Muscle layer of duodenum (tissue), 2 donors: ENCODE data around the gene AGXT.

ENCODE experiments used
- H3K27ac ChIP-seq: one replicate; pipeline ENCODE4 v1.7.0; 2013; ENCODE audit warnings: mild to moderate bottlenecking, low read length
- H3K27me3 ChIP-seq: one replicate; pipeline ENCODE4 v1.7.0; 2013; ENCODE audit warnings: low read depth, mild to moderate bottlenecking, control low read depth, low read length
- H3K36me3 ChIP-seq, 2 donors: one replicate each; pipeline ENCODE4 v1.7.0; 2013; ENCODE audit warnings: low read length in 2 of 2, control low read depth in 1 of 2, mild to moderate bottlenecking in 1 of 2; ENCODE audit not compliant: insufficient read depth in 2 of 2, control insufficient read depth in 1 of 2
- H3K4me1 ChIP-seq, 2 donors: one replicate each; pipeline ENCODE4 v1.7.0; 2013; ENCODE audit warnings: low read length in 2 of 2, mild to moderate bottlenecking in 2 of 2, control low read depth in 1 of 2, moderate library complexity in 1 of 2; ENCODE audit not compliant: insufficient read depth in 2 of 2, control insufficient read depth in 1 of 2
- H3K4me3 ChIP-seq, 2 donors: one replicate each; pipeline ENCODE4 v1.7.0; 2013; ENCODE audit warnings: low read length in 2 of 2, low read depth in 1 of 2, mild to moderate bottlenecking in 1 of 2
- H3K9me3 ChIP-seq, 2 donors: one replicate each; pipeline ENCODE4 v1.7.0; 2013; ENCODE audit warnings: low read length in 2 of 2, control low read depth in 1 of 2, mild to moderate bottlenecking in 1 of 2; ENCODE audit not compliant: control insufficient read depth in 1 of 2
- donor health status: healthy.

Gene AGXT

GRCh38 chr2:240884221-240884620 is 15.6 kb downstream of the AGXT start:
- no peaks in the 10 kb centered on the region for H3K9me3 ChIP-seq
- H3K36me3 ChIP-seq: no peaks in the 10 kb centered on the region
- H3K4me3 ChIP-seq: no peak overlapping the region
- H3K4me1 ChIP-seq: no peaks in the 10 kb centered on the region
- no peaks in the 10 kb centered on the region for H3K27me3 ChIP-seq
- H3K27ac ChIP-seq: no peak overlapping the region

- no peaks in the 10 kb centered on the region for H3K9me3 ChIP-seq
- H3K27ac ChIP-seq: no peak overlapping the region
- no peaks in the 10 kb centered on the region for H3K27me3 ChIP-seq
- H3K36me3 ChIP-seq: no peaks in the 10 kb centered on the region
- no peak overlapping the region for H3K4me3 ChIP-seq
- H3K4me1 ChIP-seq: no peaks in the 10 kb centered on the region
Measured at GRCh38 chr2:240884745-240885144, 16.1 kb downstream of the AGXT start.

GRCh38 chr2:240885566-240885965 is 16.9 kb downstream of the AGXT start:
- Histone ChIP-seq H3K4me1 (no peaks in the 10 kb centered on the region), H3K9me3 (no peaks in the 10 kb centered on the region), H3K27ac (no peak overlapping the region), H3K36me3 (no peaks in the 10 kb centered on the region), H3K4me3 (no peak overlapping the region), H3K27me3 (no peaks in the 10 kb centered on the region)

GRCh38 chr2:240886023-240886565 is 17.5 kb downstream of the AGXT start:
- no peaks in the 10 kb centered on the region for H3K4me1 ChIP-seq
- H3K27ac ChIP-seq: no peak overlapping the region
- no peaks in the 10 kb centered on the region for H3K9me3 ChIP-seq
- H3K27me3 ChIP-seq: no peaks in the 10 kb centered on the region
- no peak overlapping the region for H3K4me3 ChIP-seq
- no peaks in the 10 kb centered on the region for H3K36me3 ChIP-seq

GRCh38 chr2:240886678-240887609 is 18.3 kb downstream of the AGXT start:
- Histone ChIP-seq H3K4me1 (no peaks in the 10 kb centered on the region), H3K4me3 (no peak overlapping the region), H3K27ac (no peak overlapping the region), H3K9me3 (no peaks in the 10 kb centered on the region), H3K36me3 (no peaks in the 10 kb centered on the region), H3K27me3 (no peaks in the 10 kb centered on the region)

- Histone ChIP-seq H3K27me3 (no peaks in the 10 kb centered on the region), H3K27ac (no peak overlapping the region), H3K36me3 (no peaks in the 10 kb centered on the region), H3K9me3 (no peaks in the 10 kb centered on the region), H3K4me1 (no peaks in the 10 kb centered on the region), H3K4me3 (no peak overlapping the region)
Measured at GRCh38 chr2:240887631-240888030, 19.0 kb downstream of the AGXT start.

- H3K27ac ChIP-seq: no peak overlapping the region
- H3K27me3 ChIP-seq: no peaks in the 10 kb centered on the region
- H3K9me3 ChIP-seq: no peaks in the 10 kb centered on the region
- no peaks in the 10 kb centered on the region for H3K36me3 ChIP-seq
- no peak overlapping the region for H3K4me3 ChIP-seq
- no peaks in the 10 kb centered on the region for H3K4me1 ChIP-seq
Measured at GRCh38 chr2:240888130-240888889, 19.7 kb downstream of the AGXT start.

GRCh38 chr2:240888890-240889573 is 20.4 kb downstream of the AGXT start:
- H3K27ac ChIP-seq: no peak overlapping the region
- no peak overlapping the region for H3K4me3 ChIP-seq
- H3K4me1 ChIP-seq: no peaks in the 10 kb centered on the region
- no peaks in the 10 kb centered on the region for H3K9me3 ChIP-seq
- no peaks in the 10 kb centered on the region for H3K36me3 ChIP-seq
- H3K27me3 ChIP-seq: no peaks in the 10 kb centered on the region

- Histone ChIP-seq H3K4me3 (no peak overlapping the region), H3K27me3 (no peaks in the 10 kb centered on the region), H3K9me3 (no peaks in the 10 kb centered on the region), H3K27ac (no peak overlapping the region), H3K36me3 (no peaks in the 10 kb centered on the region), H3K4me1 (no peaks in the 10 kb centered on the region)
Measured at GRCh38 chr2:240889601-240890560, 21.3 kb downstream of the AGXT start.

- Histone ChIP-seq H3K27ac (no peak overlapping the region), H3K36me3 (no peaks in the 10 kb centered on the region), H3K4me1 (no peaks in the 10 kb centered on the region), H3K9me3 (no peaks in the 10 kb centered on the region), H3K4me3 (no peak overlapping the region), H3K27me3 (no peaks in the 10 kb centered on the region)
Measured at GRCh38 chr2:240890691-240891090, 22.1 kb downstream of the AGXT start.
